ENCODE data around the gene FZD1. TPM values are rescaled to one million over a fixed set of nuclear protein-coding genes. Genes with fewer than 3 reads are reported as not detected.
A peak's percentile ranks its signal among the peaks of the same experiment; 100 is the strongest.

FZD1 gene
- total and polyA plus RNA-seq, 2 of the 13 experiments (the other 11 are each of a cell fraction or from before 2014, with no cell fraction given): 0.22 to 0.80 TPM

DNA sequence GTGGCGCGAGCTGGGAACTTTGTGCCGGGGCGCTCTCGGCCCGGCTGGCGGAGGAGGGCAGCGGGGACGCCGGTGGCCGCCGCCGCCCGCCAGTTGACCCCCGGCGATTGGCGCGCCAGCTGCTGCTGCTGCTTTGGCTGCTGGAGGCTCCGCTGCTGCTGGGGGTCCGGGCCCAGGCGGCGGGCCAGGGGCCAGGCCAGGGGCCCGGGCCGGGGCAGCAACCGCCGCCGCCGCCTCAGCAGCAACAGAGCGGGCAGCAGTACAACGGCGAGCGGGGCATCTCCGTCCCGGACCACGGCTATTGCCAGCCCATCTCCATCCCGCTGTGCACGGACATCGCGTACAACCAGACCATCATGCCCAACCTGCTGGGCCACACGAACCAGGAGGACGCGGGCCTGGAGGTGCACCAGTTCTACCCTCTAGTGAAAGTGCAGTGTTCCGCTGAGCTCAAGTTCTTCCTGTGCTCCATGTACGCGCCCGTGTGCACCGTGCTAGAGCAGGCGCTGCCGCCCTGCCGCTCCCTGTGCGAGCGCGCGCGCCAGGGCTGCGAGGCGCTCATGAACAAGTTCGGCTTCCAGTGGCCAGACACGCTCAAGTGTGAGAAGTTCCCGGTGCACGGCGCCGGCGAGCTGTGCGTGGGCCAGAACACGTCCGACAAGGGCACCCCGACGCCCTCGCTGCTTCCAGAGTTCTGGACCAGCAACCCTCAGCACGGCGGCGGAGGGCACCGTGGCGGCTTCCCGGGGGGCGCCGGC lies 870 bp downstream of the FZD1 start:
- Histone ChIP-seq H2AFZ (ENCODE audit: low read length) (no peak overlapping the region), H3K9ac (ENCODE audit: insufficient read depth, low read depth, low read length) (no peak overlapping the region), H4K20me1 (ENCODE audit: insufficient read depth, low read length) (no peaks in the 10 kb centered on the region), H3K4me1 (ENCODE audit: insufficient read depth, low read length) (peaks cover 15% of the 10 kb centered on the region), H3K27ac (ENCODE audit: extremely low read length, insufficient read depth, low read length) (no peak overlapping the region), H3K79me2 (ENCODE audit: insufficient read depth, low read length) (no peaks in the 10 kb centered on the region), H3K9me3 (ENCODE audit: low read length) (no peaks in the 10 kb centered on the region), H3K4me2 (ENCODE audit: low read depth, low read length) (peak overlapping the region; percentile 94), H3K27me3 (ENCODE audit: control insufficient read depth in 1 of 2, insufficient read depth in 2 of 2, low read length in 2 of 2) (peaks cover 0 to 16% of the 10 kb centered on the region in 2 experiments; a peak in 2 of 5 replicates), H3K4me3 (replicated peaks in 1 of 3; ENCODE audit: insufficient read depth in 1 of 3, low read depth in 2 of 3, low read length in 3 of 3) (peak overlapping the region; percentile 60 to 68 (median 66)), H3K36me3 (replicated peaks in 1 of 2; ENCODE audit: control insufficient read depth in 1 of 2, insufficient read depth in 2 of 2, low read length in 2 of 2) (no peaks in the 10 kb centered on the region)
- in situ Hi-C loops (cut with HindIII; ENCODE audit: extremely low pct_ligation_motif_present, low pct_unique_long_range_greater_than_20kb): no loop called here
- TF ChIP-seq, protein P1, sequence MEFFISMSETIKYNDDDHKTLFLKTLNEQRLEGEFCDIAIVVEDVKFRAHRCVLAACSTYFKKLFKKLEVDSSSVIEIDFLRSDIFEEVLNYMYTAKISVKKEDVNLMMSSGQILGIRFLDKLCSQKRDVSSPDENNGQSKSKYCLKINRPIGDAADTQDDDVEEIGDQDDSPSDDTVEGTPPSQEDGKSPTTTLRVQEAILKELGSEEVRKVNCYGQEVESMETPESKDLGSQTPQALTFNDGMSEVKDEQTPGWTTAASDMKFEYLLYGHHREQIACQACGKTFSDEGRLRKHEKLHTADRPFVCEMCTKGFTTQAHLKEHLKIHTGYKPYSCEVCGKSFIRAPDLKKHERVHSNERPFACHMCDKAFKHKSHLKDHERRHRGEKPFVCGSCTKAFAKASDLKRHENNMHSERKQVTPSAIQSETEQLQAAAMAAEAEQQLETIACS (CRISPR knock-in tag; IDR thresholded peaks at IDR 0.05): peak; percentile 40; the same call in 1 of the 2 replicates
- TF ChIP-seq ZNF543 (CRISPR knock-in tag; IDR thresholded peaks at IDR 0.05) (no peak), KDM5B (CRISPR knock-in tag; IDR thresholded peaks at IDR 0.05; ENCODE audit: borderline replicate concordance) (no peak), DR1 (CRISPR knock-in tag; IDR thresholded peaks at IDR 0.05) (no peak), HNRNPUL1 (IDR thresholded peaks at IDR 0.05; ENCODE audit: low read depth, low read length) (no peak), ZNF800 (CRISPR knock-in tag; IDR thresholded peaks at IDR 0.05) (peak; percentile 41; the same call in 1 of the 2 replicates), ZMYM2 (CRISPR knock-in tag; IDR thresholded peaks at IDR 0.05) (no peak), ZBTB33 (CRISPR knock-in tag; IDR thresholded peaks at IDR 0.05) (0 out of 2 replicates have a peak, but pooled peaks have one; percentile 18), SYNCRIP (IDR thresholded peaks at IDR 0.05; ENCODE audit: insufficient read depth, low read depth, low read length) (no peak), ZNF331 (CRISPR knock-in tag; IDR thresholded peaks at IDR 0.05) (no peak), NR3C1 (CRISPR knock-in tag; IDR thresholded peaks at IDR 0.05) (no peak), SP1 (IDR thresholded peaks at IDR 0.05) (no peak), SP1 (CRISPR knock-in tag; IDR thresholded peaks at IDR 0.05) (no peak), GTF3A (CRISPR knock-in tag; conservative IDR thresholded peaks at IDR 0.05) (no peak), ZBTB38 (CRISPR knock-in tag; IDR thresholded peaks at IDR 0.05) (0 out of 2 replicates have a peak, but pooled peaks have one; percentile 21), ZNF891 (CRISPR knock-in tag; IDR thresholded peaks at IDR 0.05) (no peak), ZNF563 (CRISPR knock-in tag; IDR thresholded peaks at IDR 0.05) (no peak), ZNF207 (IDR thresholded peaks at IDR 0.05; ENCODE audit: borderline replicate concordance) (no peak), MTA3 (CRISPR knock-in tag; IDR thresholded peaks at IDR 0.05) (no peak), JARID2 (CRISPR knock-in tag; IDR thresholded peaks at IDR 0.05; ENCODE audit: insufficient replicate concordance) (no peak), ARNT (IDR thresholded peaks at IDR 0.05) (no peak), ZNF766 (CRISPR knock-in tag; IDR thresholded peaks at IDR 0.05; ENCODE audit: borderline replicate concordance) (no peak)
- BruUV-seq (replicated peaks): no TSS peak
- ATAC-seq: peak; percentile 30
- 35% methylated on average over 7 of the region's 78 CpGs for WGBS (ENCODE audit: low lambda C conversion rate)
- intact Hi-C loops (cut with micrococcal nuclease; ENCODE audit: unreplicated experiment): loop anchor here (10.0 kb wide), 1 partner anchor 300 kb away; no protein-coding TSS in a partner anchor
- POLR2A ChIA-PET: no interaction called here
- no peak for FAIRE-seq
- CTCF ChIA-PET (ENCODE audit: low intra/inter-chr PET ratio, low total read pairs): no interaction called here
- no peak for DNase-seq (ENCODE audit: low spot score)
